HG02970 (cell line): Measurements from ENCODE around the gene ACSS2.

ENCODE experiments used
- ATAC-seq: cut with Tn5 transposase; IDR thresholded peaks from one replicate; pipeline ENCODE4 v1.9.1; 2021; ENCODE audit warnings: mild to moderate bottlenecking, moderate library complexity, moderate number of reproducible peaks; ENCODE audit not compliant: unreplicated experiment, low FRiP score

Gene ACSS2

DNA sequence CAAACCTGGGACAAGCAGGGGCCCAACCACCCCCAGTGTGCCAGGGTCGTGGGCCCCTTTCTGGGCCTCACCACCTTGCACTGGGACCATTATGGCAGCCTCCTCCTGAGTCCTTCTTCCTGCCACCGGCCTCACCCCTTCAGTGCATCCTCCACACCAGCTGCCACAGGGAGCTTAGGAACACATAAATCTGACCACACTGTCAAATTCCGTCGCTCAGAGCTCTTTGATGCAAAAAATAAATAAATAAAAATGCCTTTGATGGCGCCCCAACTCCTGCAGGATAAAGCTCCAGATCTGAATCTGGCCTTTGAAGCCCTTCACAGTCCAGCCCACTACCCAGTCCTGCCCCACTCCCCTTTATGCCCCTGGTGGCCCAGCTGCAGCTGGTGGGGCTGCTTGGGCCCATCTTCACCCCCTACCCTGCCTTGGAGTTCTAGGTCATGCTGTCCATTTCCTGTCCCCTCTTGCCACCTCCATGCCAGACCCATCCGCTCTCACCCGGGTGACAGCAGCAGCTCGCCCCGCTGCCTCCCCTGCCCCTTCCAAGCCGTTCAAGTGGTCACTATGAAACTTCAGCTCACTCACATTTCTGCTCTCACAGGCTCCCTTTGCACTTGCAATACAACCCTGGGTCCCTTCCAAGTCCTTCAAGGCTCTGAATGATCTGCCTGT is 95.3 kb downstream of the ACSS2 start:
- no peak for ATAC-seq

DNA sequence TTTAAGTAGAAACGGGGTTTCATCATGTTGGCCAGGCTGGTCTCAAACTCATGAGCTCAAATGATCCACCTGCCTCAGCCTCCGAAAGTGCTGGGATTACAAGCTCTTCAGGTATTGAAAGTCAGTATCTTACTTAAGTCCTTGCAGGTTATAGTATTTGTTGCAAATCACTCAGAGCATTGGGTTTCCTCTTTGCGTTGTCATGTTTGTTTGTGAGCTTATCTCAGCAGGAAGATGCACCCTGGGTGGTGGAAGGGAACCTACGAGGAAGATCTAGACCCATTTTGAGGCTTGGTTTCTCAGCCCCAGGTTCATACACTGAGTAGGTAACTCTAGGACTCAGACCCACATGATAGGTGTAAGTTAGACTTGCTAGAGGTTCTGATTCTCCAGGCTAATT is 97.8 kb downstream of the ACSS2 start:
- ATAC-seq: no peak

DNA sequence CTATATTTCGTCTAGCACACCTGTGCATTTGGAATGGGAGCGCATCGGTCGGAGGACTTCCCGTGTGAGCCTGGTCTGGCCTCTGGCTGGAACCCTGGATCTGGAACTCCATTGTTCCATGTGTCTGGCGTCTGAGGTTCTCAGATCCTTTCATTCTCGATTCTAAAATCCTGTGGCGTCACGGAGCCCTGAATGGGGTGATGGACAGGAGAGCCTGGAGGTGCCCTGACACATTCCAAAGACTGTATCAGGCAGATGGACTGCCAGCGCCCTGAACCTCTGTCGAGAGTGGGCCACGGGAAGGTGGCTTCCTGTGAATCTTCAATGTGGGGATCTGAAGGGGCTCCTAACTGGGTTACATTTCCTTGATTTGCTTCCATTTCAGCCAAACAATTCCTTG is 99.9 kb downstream of the ACSS2 start:
- ATAC-seq: no peak
